Keratinocyte (primary cell): Measurements from ENCODE around the gene DVL1.

Experiments
- EZH2 ChIP-seq: IDR thresholded peaks from one replicate; pipeline ENCODE4 v1.6.1; 2012; ENCODE audit warnings: inconsistent platforms, mild to moderate bottlenecking, low read length, moderate library complexity
- TF ChIP-seq, protein P1 (sequence below), 3 experiments: IDR thresholded peaks in 1 of 3; conservative IDR thresholded peaks in 1 of 3; optimal IDR thresholded peaks in 1 of 3; 2 replicates in 2 of 3; 3 replicates in 1 of 3; pipeline versions ENCODE3 to v1.5.1; 2011; ENCODE audit warnings: low read length in 3 of 3, mild to moderate bottlenecking in 3 of 3, moderate library complexity in 2 of 3, control low read depth in 1 of 3, inconsistent platforms in 1 of 3; ENCODE audit not compliant: insufficient read depth in 2 of 3; ENCODE audit errors: extremely low read depth in 1 of 3

DNA sequence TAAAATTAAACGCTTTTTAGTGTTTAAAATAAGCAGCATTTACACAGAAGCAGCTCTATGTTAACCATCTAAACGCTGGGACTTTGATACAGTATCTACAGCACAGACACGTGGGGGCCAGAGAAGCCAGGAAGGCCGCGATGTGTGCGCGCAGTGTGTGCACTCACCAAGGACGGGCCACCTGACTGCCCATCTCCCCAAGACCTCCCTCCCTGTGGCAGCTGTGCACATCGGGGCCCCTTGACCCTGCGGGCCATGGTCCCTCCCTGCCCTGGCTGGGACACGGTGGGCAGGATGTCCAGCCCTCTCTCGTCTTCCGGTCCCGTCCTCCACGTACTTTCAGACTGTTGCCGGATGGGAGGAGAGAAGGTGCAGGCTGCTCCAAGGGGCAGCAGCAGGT lies 13.9 kb downstream of the DVL1 start:
- TF ChIP-seq EZH2: no peak
- TF ChIP-seq, protein P1, sequence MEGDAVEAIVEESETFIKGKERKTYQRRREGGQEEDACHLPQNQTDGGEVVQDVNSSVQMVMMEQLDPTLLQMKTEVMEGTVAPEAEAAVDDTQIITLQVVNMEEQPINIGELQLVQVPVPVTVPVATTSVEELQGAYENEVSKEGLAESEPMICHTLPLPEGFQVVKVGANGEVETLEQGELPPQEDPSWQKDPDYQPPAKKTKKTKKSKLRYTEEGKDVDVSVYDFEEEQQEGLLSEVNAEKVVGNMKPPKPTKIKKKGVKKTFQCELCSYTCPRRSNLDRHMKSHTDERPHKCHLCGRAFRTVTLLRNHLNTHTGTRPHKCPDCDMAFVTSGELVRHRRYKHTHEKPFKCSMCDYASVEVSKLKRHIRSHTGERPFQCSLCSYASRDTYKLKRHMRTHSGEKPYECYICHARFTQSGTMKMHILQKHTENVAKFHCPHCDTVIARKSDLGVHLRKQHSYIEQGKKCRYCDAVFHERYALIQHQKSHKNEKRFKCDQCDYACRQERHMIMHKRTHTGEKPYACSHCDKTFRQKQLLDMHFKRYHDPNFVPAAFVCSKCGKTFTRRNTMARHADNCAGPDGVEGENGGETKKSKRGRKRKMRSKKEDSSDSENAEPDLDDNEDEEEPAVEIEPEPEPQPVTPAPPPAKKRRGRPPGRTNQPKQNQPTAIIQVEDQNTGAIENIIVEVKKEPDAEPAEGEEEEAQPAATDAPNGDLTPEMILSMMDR (optimal IDR thresholded peaks at IDR 0.05 in 1 of 3, IDR thresholded peaks at IDR 0.05 in 1 of 3, conservative IDR thresholded peaks at IDR 0.05 in 1 of 3; ENCODE audit: extremely low read depth in 1 of 3, insufficient read depth in 2 of 3, low read length in 3 of 3): no peak
